Measurements from ENCODE around the gene EPB41L4A.
"Not testable (repeated sequence)": the region's sequence is repeated elsewhere in the genome, so short reads cannot be mapped to it uniquely, and the experiment has no call there.

EPB41L4A gene

GRCh38 chr5:112257976-112258375, 161.1 kb downstream of the EPB41L4A start:
- no peak for DNase-seq (ENCODE audit: low read depth in 2 of 2)

- DNase-seq (ENCODE audit: low read depth in 2 of 2) = no peak
Observed at GRCh38 chr5:112257005-112257404, 162.1 kb downstream of the EPB41L4A start.

- no peak for DNase-seq (ENCODE audit: low read depth in 2 of 2)
Observed at GRCh38 chr5:112254303-112254702, 164.8 kb downstream of the EPB41L4A start.

GRCh38 chr5:112253478-112254250, 165.4 kb downstream of the EPB41L4A start:
- DNase-seq (ENCODE audit: low read depth in 2 of 2) = no peak

- no peak for DNase-seq (ENCODE audit: low read depth in 2 of 2)
Observed at GRCh38 chr5:112250551-112250950, 168.5 kb downstream of the EPB41L4A start.

GRCh38 chr5:112248623-112249022, 170.5 kb downstream of the EPB41L4A start:
- DNase-seq (ENCODE audit: low read depth in 2 of 2) = no peak

- no peak for DNase-seq (ENCODE audit: low read depth in 2 of 2)
Observed at GRCh38 chr5:112247960-112248359, 171.1 kb downstream of the EPB41L4A start.

GRCh38 chr5:112245656-112246055, 173.4 kb downstream of the EPB41L4A start:
- no peak for DNase-seq (ENCODE audit: low read depth in 2 of 2)

- no peak for DNase-seq (ENCODE audit: low read depth in 2 of 2)
Observed at GRCh38 chr5:112239996-112240395, 179.1 kb downstream of the EPB41L4A start.

- DNase-seq (ENCODE audit: low read depth in 2 of 2) = no peak
Observed at GRCh38 chr5:112238473-112238872, 180.6 kb downstream of the EPB41L4A start.

GRCh38 chr5:112237456-112237855, 181.6 kb downstream of the EPB41L4A start:
- DNase-seq (ENCODE audit: low read depth in 2 of 2) = no peak

GRCh38 chr5:112234000-112234399, 185.1 kb downstream of the EPB41L4A start:
- DNase-seq (ENCODE audit: low read depth in 2 of 2) = no peak

- no peak for DNase-seq (ENCODE audit: low read depth in 2 of 2)
Observed at GRCh38 chr5:112232667-112233066, 186.4 kb downstream of the EPB41L4A start.

GRCh38 chr5:112230606-112231005, 188.5 kb downstream of the EPB41L4A start:
- DNase-seq (ENCODE audit: low read depth in 2 of 2) = no peak

- no peak for DNase-seq (ENCODE audit: low read depth in 2 of 2)
Observed at GRCh38 chr5:112228667-112229066, 190.4 kb downstream of the EPB41L4A start.

- no peak for DNase-seq (ENCODE audit: low read depth in 2 of 2)
Observed at GRCh38 chr5:112227911-112228631, 191.0 kb downstream of the EPB41L4A start.

GRCh38 chr5:112226215-112226614, 192.9 kb downstream of the EPB41L4A start:
- DNase-seq (ENCODE audit: low read depth in 2 of 2) = no peak

GRCh38 chr5:112222997-112223396, 196.1 kb downstream of the EPB41L4A start:
- not testable (repeated sequence) for DNase-seq (ENCODE audit: low read depth in 2 of 2)

- no peak for DNase-seq (ENCODE audit: low read depth in 2 of 2)
Observed at GRCh38 chr5:112221128-112221527, 197.9 kb downstream of the EPB41L4A start.

- DNase-seq (ENCODE audit: low read depth in 2 of 2) = no peak
Observed at GRCh38 chr5:112219000-112219399, 200.1 kb downstream of the EPB41L4A start.

- DNase-seq (ENCODE audit: low read depth in 2 of 2) = no peak
Observed at GRCh38 chr5:112217843-112218579, 201.1 kb downstream of the EPB41L4A start.

GRCh38 chr5:112216140-112216539, 202.9 kb downstream of the EPB41L4A start:
- no peak for DNase-seq (ENCODE audit: low read depth in 2 of 2)
